IPS-18c (cell line): ENCODE results near the gene LZTS2.

Source experiments
- H3K4me3 ChIP-seq: 2 replicates; pipeline ENCODE4 v1.7.0; 2013; ENCODE audit warnings: low read depth, mild to moderate bottlenecking, low read length, moderate library complexity; ENCODE audit not compliant: insufficient read depth
- H3K9me3 ChIP-seq: one replicate; pipeline ENCODE4 v1.6.1; 2013; ENCODE audit warnings: mild to moderate bottlenecking, low read length, moderate library complexity; ENCODE audit not compliant: control insufficient read depth, insufficient read depth

The LZTS2 gene

DNA sequence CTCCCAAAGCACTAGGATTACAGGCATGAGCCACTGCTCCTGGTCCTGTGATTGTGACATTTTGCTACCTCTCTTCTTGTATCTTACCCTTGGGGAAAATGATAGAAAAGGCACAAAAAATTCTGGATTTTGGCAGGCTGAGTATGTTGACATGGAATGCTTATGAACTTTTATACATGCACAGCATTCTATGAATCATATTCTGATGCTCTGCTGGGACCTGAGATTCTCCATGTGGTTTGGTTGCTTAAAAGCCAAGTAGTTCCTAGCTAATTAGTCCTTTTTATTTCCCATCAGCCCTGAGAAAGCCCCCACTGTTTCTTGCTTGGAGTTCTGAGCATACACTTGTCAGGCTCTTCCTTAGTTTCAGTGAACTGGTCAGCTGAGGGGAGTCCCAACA, 53.9 kb downstream of the LZTS2 start:
- Histone ChIP-seq H3K9me3 (no peaks in the 10 kb centered on the region), H3K4me3 (no peak overlapping the region)

DNA sequence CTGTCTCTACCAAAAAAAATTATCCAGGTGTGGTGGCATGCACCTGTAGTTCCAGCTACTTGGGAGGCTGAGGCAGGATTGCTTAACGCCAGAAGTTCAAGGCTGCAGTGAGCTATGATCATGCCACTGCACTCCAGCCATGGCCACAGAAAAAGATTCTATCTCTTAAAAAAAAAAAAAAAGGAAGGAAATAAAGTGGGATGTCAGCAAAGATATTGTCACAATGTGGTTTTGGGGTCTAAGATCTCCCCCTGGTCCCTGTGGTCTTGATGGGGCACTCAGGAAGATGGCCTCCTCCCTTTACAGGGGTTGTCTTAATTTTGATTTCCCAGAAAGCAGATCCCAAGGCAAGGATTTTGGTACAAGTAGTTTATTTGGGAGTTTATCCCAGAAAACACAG, 54.7 kb downstream of the LZTS2 start:
- Histone ChIP-seq H3K4me3 (no peak overlapping the region), H3K9me3 (no peaks in the 10 kb centered on the region)

DNA sequence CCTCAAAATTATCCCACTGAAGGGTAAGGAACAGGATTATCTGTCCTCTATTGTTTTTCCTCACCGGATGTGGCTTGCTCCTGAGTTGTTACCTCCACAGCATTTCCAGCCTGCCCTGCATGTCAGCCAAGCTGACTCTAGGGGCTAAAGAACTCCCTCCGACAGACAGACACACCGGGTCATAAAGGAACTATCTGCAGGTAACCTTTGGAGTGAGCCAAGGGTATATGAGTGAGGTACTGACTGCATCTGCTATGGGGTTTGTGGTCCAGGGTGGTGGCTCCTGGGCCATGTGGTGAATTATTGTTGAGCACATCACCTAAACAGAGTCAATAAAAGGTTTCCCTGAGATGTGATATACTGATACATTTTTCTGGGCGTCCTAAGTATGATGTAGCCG, 55.3 kb downstream of the LZTS2 start:
- Histone ChIP-seq H3K9me3 (no peaks in the 10 kb centered on the region), H3K4me3 (no peak overlapping the region)

DNA sequence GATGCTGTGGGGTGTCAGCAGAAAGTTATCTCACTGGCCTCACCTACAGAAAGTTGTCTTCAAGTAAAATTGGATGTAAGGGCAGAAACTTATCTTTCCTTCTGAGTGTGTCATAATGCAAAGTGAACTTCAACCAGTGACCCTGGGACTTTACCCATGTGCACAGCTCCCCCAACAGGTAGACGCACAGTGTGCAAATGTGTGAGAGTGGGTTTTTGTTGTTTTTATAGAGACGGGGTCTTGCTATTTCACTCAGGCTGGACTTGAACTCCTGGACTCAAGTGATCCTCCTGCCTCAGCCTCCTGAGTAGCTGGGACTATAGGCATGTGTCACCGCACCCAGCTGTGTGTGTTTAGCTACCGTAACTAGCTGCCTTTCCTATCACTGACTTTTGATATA, 55.8 kb downstream of the LZTS2 start:
- no peak overlapping the region for H3K4me3 ChIP-seq
- no peaks in the 10 kb centered on the region for H3K9me3 ChIP-seq

DNA sequence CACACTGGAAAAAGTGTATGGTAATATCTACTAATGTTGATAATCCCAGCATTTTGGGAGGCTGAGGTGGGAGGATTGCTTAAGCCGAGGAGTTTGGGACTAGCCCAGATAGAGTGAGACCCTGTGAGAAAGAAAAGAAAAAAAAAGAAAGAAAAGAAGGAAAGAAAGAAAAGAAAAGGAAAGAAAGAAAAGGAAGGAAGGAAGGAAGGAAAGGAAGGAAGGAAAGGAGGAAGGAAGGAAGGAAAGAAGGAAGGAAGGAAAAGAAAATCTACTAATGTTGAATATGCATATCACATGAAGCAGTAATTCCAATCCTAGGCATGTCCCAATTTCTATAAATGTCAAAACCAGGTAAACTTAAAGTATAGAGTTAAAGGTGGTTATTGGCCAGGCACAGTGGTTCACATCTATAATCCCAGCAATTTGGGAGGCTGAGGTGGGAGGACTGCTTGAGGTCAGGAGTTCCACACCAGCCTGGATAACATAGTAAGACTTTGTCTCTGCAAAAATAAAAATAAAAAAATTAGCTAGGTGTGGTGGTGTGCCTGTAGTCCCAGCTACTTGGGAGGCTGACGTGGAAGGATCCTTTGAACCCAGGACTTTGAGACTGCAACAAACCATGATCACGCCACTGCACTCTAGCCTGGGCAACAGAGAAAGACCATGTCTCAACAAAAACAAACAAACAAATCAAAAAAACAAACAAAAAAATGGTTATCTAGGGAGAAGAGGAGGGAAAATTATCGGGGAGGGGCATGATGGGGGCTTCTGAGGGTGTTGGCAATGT, 57.0 kb downstream of the LZTS2 start:
- no peak overlapping the region for H3K4me3 ChIP-seq
- H3K9me3 ChIP-seq: peaks cover 3% of the 10 kb centered on the region
